ENCODE results near the gene ZNF879.

The ZNF879 gene

GRCh38 chr5:178988436-178989220 lies 35.0 kb upstream of the ZNF879 start (continued):
- no peak for TF ChIP-seq ZNF600 (tag by site-specific recombination; IDR thresholded peaks at IDR 0.05)
- no peak for TF ChIP-seq SCRT2 (tag by site-specific recombination; IDR thresholded peaks at IDR 0.05)
- no peak for TF ChIP-seq KLF10 (tag by site-specific recombination; IDR thresholded peaks at IDR 0.05)
- TF ChIP-seq ZNF596 (tag by site-specific recombination; IDR thresholded peaks at IDR 0.05), result no peak

GRCh38 chr5:178989311-178989710 lies 34.3 kb upstream of the ZNF879 start:
- Histone ChIP-seq H3K4me3 (ENCODE audit: low read depth, low read length) (no peak overlapping the region), H3K9me3 (ENCODE audit: control insufficient read depth, insufficient read depth, low read depth, low read length) (no peaks in the 10 kb centered on the region), H3K36me3 (ENCODE audit: control insufficient read depth in 2 of 2, insufficient read depth in 1 of 2, low read length in 2 of 2) (no peaks in the 10 kb centered on the region), H3K27ac (ENCODE audit: extremely low read depth, low read depth, low read length) (no peak overlapping the region), H3K4me1 (ENCODE audit: control insufficient read depth, insufficient read depth, low read length) (no peaks in the 10 kb centered on the region)
- TF ChIP-seq ZNF677 (tag by site-specific recombination; IDR thresholded peaks at IDR 0.05) (no peak), ZNF768 (tag by site-specific recombination; IDR thresholded peaks at IDR 0.05) (no peak), ZNF433 (tag by site-specific recombination; IDR thresholded peaks at IDR 0.05; ENCODE audit: low read depth) (no peak), ZNF560 (tag by site-specific recombination; IDR thresholded peaks at IDR 0.05; ENCODE audit: borderline replicate concordance) (no peak), HOXA7 (CRISPR knock-in tag; IDR thresholded peaks at IDR 0.05; ENCODE audit: borderline replicate concordance) (no peak), ZNF24 (tag by site-specific recombination; IDR thresholded peaks at IDR 0.05) (no peak), MZF1 (tag by site-specific recombination; IDR thresholded peaks at IDR 0.05; ENCODE audit: borderline replicate concordance) (no peak), ZBTB7A (tag by site-specific recombination; IDR thresholded peaks at IDR 0.05; ENCODE audit: low read depth) (no peak), OSR2 (tag by site-specific recombination; IDR thresholded peaks at IDR 0.05) (no peak), ZBTB48 (tag by site-specific recombination; IDR thresholded peaks at IDR 0.05) (no peak), ZNF571 (tag by site-specific recombination; IDR thresholded peaks at IDR 0.05) (no peak), ZNF202 (tag by site-specific recombination; IDR thresholded peaks at IDR 0.05; ENCODE audit: borderline replicate concordance) (no peak), ZNF335 (tag by site-specific recombination; conservative IDR thresholded peaks at IDR 0.05) (no peak)
- ChIA-PET CTCF (no interaction called here), POLR2A (no interaction called here)

GRCh38 chr5:178990491-178990890 lies 33.1 kb upstream of the ZNF879 start:
- H3K27ac ChIP-seq (ENCODE audit: extremely low read depth, low read depth, low read length), result no peak overlapping the region
- ChIA-PET CTCF (no interaction called here), POLR2A (no interaction called here)
- no peak overlapping the region for H3K4me3 ChIP-seq (ENCODE audit: low read depth, low read length)
- H3K36me3 ChIP-seq (ENCODE audit: control insufficient read depth in 2 of 2, insufficient read depth in 1 of 2, low read length in 2 of 2), result no peaks in the 10 kb centered on the region
- no peaks in the 10 kb centered on the region for H3K9me3 ChIP-seq (ENCODE audit: control insufficient read depth, insufficient read depth, low read depth, low read length)
- H3K4me1 ChIP-seq (ENCODE audit: control insufficient read depth, insufficient read depth, low read length), result no peaks in the 10 kb centered on the region
- TF ChIP-seq ZFHX2 (tag by site-specific recombination; conservative IDR thresholded peaks at IDR 0.05), result no peak
- no peak for TF ChIP-seq SP3 (tag by site-specific recombination; IDR thresholded peaks at IDR 0.05)
- TF ChIP-seq, protein P1, sequence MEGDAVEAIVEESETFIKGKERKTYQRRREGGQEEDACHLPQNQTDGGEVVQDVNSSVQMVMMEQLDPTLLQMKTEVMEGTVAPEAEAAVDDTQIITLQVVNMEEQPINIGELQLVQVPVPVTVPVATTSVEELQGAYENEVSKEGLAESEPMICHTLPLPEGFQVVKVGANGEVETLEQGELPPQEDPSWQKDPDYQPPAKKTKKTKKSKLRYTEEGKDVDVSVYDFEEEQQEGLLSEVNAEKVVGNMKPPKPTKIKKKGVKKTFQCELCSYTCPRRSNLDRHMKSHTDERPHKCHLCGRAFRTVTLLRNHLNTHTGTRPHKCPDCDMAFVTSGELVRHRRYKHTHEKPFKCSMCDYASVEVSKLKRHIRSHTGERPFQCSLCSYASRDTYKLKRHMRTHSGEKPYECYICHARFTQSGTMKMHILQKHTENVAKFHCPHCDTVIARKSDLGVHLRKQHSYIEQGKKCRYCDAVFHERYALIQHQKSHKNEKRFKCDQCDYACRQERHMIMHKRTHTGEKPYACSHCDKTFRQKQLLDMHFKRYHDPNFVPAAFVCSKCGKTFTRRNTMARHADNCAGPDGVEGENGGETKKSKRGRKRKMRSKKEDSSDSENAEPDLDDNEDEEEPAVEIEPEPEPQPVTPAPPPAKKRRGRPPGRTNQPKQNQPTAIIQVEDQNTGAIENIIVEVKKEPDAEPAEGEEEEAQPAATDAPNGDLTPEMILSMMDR (tag by site-specific recombination; IDR thresholded peaks at IDR 0.05), result no peak
- no peak for TF ChIP-seq ZNF654 (tag by site-specific recombination; IDR thresholded peaks at IDR 0.05; ENCODE audit: low read depth)
- no peak for TF ChIP-seq ZNF157 (tag by site-specific recombination; IDR thresholded peaks at IDR 0.05)
- TF ChIP-seq ZNF660 (tag by site-specific recombination; IDR thresholded peaks at IDR 0.05), result no peak
- no peak for TF ChIP-seq ZBTB17 (tag by site-specific recombination; IDR thresholded peaks at IDR 0.05)
- no peak for TF ChIP-seq ZNF202 (tag by site-specific recombination; IDR thresholded peaks at IDR 0.05; ENCODE audit: borderline replicate concordance)

All from HEK293 (cell line).